Progenitor cell of endocrine pancreas (in vitro differentiated cells): Measurements from ENCODE around the gene KLF17. TPM values are rescaled to one million over a fixed set of nuclear protein-coding genes. Genes with fewer than 3 reads are reported as not detected.

Experiments
- DNase-seq: peaks from one replicate; pipeline ENCODE4 v3.0.0; 2021; ENCODE audit warnings: low spot score; ENCODE audit not compliant: unreplicated experiment
- H3K27ac Mint-ChIP-seq: 2 replicates; pipeline ENCODE4 v1.8.0; 2021; ENCODE audit warnings: mild to moderate bottlenecking, moderate library complexity, mixed read lengths
- H3K27me3 Mint-ChIP-seq: 2 replicates; pipeline ENCODE4 v1.8.0; 2021; ENCODE audit warnings: mixed read lengths
- H3K36me3 Mint-ChIP-seq: 2 replicates; pipeline ENCODE4 v1.8.0; 2022; ENCODE audit warnings: mixed read lengths; ENCODE audit not compliant: insufficient read depth
- H3K4me1 Mint-ChIP-seq: 2 replicates; pipeline ENCODE4 v1.8.0; 2021; ENCODE audit warnings: low read depth, mixed read lengths
- H3K4me3 Mint-ChIP-seq: 2 replicates; pipeline ENCODE4 v1.8.0; 2021; ENCODE audit warnings: low read depth, mild to moderate bottlenecking, moderate library complexity, mixed read lengths
- H3K9me3 Mint-ChIP-seq: 2 replicates; pipeline ENCODE4 v1.8.0; 2021; ENCODE audit warnings: low read depth, mixed read lengths
- CTCF ChIP-seq: fragments of 200-600 bp; sonication (generic); IDR thresholded peaks from one replicate; pipeline ENCODE4 v1.5.0; 2021; ENCODE audit warnings: antibody characterized with exemption, mild to moderate bottlenecking; ENCODE audit not compliant: unreplicated experiment
- total RNA-seq: library from RNA; stranded (reverse); gene quantifications from 2 replicates; pipeline ENCODE4 v1.2.1, GENCODE V29; 2021

Gene KLF17
- total RNA-seq, 1 donor from 2014 or later: not detected

GRCh38 chr1:44152692-44153091, 34.1 kb downstream of the KLF17 start:
- DNase-seq: no peak
- no peak for TF ChIP-seq CTCF
- Mint-ChIP-seq H3K27ac (no peak overlapping the region), H3K36me3 (no peaks in the 10 kb centered on the region), H3K4me3 (no peak overlapping the region), H3K4me1 (no peaks in the 10 kb centered on the region), H3K9me3 (no peaks in the 10 kb centered on the region), H3K27me3 (peaks cover 18% of the 10 kb centered on the region)

- Mint-ChIP-seq H3K4me1 (no peaks in the 10 kb centered on the region), H3K27me3 (peaks cover 18% of the 10 kb centered on the region), H3K36me3 (no peaks in the 10 kb centered on the region), H3K4me3 (no peak overlapping the region), H3K9me3 (no peaks in the 10 kb centered on the region), H3K27ac (no peak overlapping the region)
- TF ChIP-seq CTCF: no peak
- no peak for DNase-seq
These were observed 35.4 kb downstream of the KLF17 start for GRCh38 chr1:44154049-44154448.

- Mint-ChIP-seq H3K9me3 (peaks cover 10% of the 10 kb centered on the region), H3K4me1 (no peaks in the 10 kb centered on the region), H3K36me3 (no peaks in the 10 kb centered on the region), H3K27ac (no peak overlapping the region), H3K27me3 (no peaks in the 10 kb centered on the region), H3K4me3 (no peak overlapping the region)
- no peak for TF ChIP-seq CTCF
- DNase-seq: no peak
These were observed 39.3 kb downstream of the KLF17 start for GRCh38 chr1:44157903-44158302.

- DNase-seq: no peak
- Mint-ChIP-seq H3K4me1 (no peaks in the 10 kb centered on the region), H3K9me3 (peaks cover 10% of the 10 kb centered on the region), H3K4me3 (no peak overlapping the region), H3K27ac (no peak overlapping the region), H3K27me3 (no peaks in the 10 kb centered on the region), H3K36me3 (no peaks in the 10 kb centered on the region)
- no peak for TF ChIP-seq CTCF
These were observed 40.2 kb downstream of the KLF17 start for GRCh38 chr1:44158871-44159270.

- Mint-ChIP-seq H3K36me3 (no peaks in the 10 kb centered on the region), H3K9me3 (peaks cover 10% of the 10 kb centered on the region), H3K4me1 (no peaks in the 10 kb centered on the region), H3K4me3 (no peak overlapping the region), H3K27ac (no peak overlapping the region), H3K27me3 (no peaks in the 10 kb centered on the region)
- DNase-seq: no peak
- TF ChIP-seq CTCF: no peak
These were observed 42.9 kb downstream of the KLF17 start for GRCh38 chr1:44161546-44161945.
